C4-2B (cell line): ENCODE measurements around the gene CTNNA3.

ENCODE experiments used
- ZFX ChIP-seq: fragments of 450-650 bp; IDR thresholded peaks from 2 replicates; pipeline ENCODE4 v1.6.1; 2017
- TF ChIP-seq, protein P1 (sequence below): fragments of 450-650 bp; conservative IDR thresholded peaks from 2 replicates; pipeline ENCODE4 v1.5.1; 2017; ENCODE audit warnings: mild to moderate bottlenecking

DNA sequence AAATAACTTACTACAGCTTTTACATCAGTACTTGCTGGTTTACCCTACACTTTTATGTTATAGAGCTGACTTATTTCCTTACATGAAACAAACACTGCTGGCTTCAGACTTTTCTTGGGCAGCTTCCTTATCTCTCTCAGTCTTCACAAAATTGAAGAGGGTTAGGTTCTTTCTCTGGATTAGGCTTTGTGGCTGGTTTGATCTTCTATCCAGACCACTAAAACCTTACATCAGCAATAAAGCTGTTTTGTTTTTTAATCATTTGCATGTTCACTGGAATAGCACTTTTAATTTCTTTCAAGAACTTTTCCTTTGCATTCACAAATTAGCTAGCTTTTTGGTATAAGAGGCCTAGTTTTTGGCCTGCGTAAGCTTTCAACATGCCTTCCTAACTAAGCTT lies 551.5 kb downstream of the CTNNA3 start:
- TF ChIP-seq, protein P1, sequence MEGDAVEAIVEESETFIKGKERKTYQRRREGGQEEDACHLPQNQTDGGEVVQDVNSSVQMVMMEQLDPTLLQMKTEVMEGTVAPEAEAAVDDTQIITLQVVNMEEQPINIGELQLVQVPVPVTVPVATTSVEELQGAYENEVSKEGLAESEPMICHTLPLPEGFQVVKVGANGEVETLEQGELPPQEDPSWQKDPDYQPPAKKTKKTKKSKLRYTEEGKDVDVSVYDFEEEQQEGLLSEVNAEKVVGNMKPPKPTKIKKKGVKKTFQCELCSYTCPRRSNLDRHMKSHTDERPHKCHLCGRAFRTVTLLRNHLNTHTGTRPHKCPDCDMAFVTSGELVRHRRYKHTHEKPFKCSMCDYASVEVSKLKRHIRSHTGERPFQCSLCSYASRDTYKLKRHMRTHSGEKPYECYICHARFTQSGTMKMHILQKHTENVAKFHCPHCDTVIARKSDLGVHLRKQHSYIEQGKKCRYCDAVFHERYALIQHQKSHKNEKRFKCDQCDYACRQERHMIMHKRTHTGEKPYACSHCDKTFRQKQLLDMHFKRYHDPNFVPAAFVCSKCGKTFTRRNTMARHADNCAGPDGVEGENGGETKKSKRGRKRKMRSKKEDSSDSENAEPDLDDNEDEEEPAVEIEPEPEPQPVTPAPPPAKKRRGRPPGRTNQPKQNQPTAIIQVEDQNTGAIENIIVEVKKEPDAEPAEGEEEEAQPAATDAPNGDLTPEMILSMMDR = no peak
- TF ChIP-seq ZFX = no peak
